Measurements from ENCODE around the gene ZNF462. TPM values are rescaled to one million over a fixed set of nuclear protein-coding genes. Genes with fewer than 3 reads are reported as not detected.

Gene ZNF462
- total and polyA plus RNA-seq, 4 donors: 0.35 to 2.1 (median 1.4) TPM

DNA sequence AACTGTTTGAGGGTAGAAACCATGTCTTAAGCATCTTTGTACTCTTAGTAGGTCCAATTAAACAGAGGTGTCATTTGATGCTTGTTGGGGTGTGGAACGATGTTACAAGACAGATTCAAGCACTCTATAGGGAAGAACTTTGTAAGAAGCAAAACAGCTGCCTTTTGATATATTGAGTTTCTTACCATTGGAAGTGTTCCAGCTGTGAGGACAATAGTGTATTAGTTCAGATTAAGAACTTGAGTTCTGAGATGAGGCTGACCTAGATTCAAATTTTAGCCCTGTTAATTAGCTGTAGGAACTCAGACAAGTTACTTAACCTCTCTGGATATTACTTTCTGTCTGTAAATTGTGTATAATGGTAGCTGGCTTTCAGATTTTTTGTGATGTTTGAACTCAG, 19.6 kb upstream of the ZNF462 start:
- H3K27me3 ChIP-seq (ENCODE audit: control insufficient read depth in 4 of 4, insufficient read depth in 4 of 4, low read length in 3 of 4): no peaks in the 10 kb centered on the region
- no peak for DNase-seq (ENCODE audit: low spot score)

DNA sequence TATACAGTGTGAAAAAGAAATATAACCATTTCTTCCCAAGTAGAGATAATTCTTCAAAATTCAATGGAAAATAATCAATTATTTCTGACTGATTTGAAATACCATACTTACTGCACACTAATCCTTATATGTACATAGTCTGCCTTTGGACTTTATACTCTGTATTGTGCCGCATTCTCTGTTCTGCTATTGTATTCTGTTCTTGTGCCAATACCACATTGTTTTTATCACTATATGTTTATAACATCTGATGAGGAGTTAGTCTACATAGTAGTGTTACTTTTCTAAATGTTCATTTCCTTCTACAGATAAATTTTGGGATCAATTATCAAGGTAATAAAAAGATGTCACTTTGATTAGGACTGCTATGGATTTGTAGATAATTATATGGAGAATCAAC, 16.7 kb upstream of the ZNF462 start:
- peaks cover 0 to 2% (median 0%) of the 10 kb centered on the region in 4 donors for H3K27me3 ChIP-seq (ENCODE audit: control insufficient read depth in 4 of 4, insufficient read depth in 4 of 4, low read length in 3 of 4)
- DNase-seq (ENCODE audit: low spot score): no peak
- H3K9ac ChIP-seq (ENCODE audit: low read depth in 1 of 2, low read length in 2 of 2): no peak overlapping the region
- TF ChIP-seq SP1 (IDR thresholded peaks at IDR 0.05) (no peak), EGR1 (IDR thresholded peaks at IDR 0.05; ENCODE audit: low read depth in 2 of 2) (no peak), FOXA2 (IDR thresholded peaks at IDR 0.05) (no peak), RAD21 (IDR thresholded peaks at IDR 0.05) (no peak), NR2F2 (IDR thresholded peaks at IDR 0.05) (no peak), YY1 (IDR thresholded peaks at IDR 0.05) (no peak)
- TF ChIP-seq, protein P1, sequence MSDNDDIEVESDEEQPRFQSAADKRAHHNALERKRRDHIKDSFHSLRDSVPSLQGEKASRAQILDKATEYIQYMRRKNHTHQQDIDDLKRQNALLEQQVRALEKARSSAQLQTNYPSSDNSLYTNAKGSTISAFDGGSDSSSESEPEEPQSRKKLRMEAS (IDR thresholded peaks at IDR 0.05): no peak
- TF ChIP-seq, protein P2, sequence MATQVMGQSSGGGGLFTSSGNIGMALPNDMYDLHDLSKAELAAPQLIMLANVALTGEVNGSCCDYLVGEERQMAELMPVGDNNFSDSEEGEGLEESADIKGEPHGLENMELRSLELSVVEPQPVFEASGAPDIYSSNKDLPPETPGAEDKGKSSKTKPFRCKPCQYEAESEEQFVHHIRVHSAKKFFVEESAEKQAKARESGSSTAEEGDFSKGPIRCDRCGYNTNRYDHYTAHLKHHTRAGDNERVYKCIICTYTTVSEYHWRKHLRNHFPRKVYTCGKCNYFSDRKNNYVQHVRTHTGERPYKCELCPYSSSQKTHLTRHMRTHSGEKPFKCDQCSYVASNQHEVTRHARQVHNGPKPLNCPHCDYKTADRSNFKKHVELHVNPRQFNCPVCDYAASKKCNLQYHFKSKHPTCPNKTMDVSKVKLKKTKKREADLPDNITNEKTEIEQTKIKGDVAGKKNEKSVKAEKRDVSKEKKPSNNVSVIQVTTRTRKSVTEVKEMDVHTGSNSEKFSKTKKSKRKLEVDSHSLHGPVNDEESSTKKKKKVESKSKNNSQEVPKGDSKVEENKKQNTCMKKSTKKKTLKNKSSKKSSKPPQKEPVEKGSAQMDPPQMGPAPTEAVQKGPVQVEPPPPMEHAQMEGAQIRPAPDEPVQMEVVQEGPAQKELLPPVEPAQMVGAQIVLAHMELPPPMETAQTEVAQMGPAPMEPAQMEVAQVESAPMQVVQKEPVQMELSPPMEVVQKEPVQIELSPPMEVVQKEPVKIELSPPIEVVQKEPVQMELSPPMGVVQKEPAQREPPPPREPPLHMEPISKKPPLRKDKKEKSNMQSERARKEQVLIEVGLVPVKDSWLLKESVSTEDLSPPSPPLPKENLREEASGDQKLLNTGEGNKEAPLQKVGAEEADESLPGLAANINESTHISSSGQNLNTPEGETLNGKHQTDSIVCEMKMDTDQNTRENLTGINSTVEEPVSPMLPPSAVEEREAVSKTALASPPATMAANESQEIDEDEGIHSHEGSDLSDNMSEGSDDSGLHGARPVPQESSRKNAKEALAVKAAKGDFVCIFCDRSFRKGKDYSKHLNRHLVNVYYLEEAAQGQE (IDR thresholded peaks at IDR 0.05): no peak
- TF ChIP-seq, protein P3, sequence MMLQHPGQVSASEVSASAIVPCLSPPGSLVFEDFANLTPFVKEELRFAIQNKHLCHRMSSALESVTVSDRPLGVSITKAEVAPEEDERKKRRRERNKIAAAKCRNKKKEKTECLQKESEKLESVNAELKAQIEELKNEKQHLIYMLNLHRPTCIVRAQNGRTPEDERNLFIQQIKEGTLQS (IDR thresholded peaks at IDR 0.05): no peak
- no peak overlapping the region for H3K27ac ChIP-seq (ENCODE audit: low read depth in 1 of 2, low read length in 2 of 2)
- WGBS: 79% methylated on average over 1 of the region's 1 CpG
- no peak overlapping the region for H3K4me3 ChIP-seq (ENCODE audit: low read depth in 1 of 3, low read length in 3 of 3)
- no peaks in the 10 kb centered on the region for H3K36me3 ChIP-seq (ENCODE audit: control insufficient read depth in 4 of 4, insufficient read depth in 3 of 4, low read depth in 1 of 4, low read length in 3 of 4)
- H3K4me1 ChIP-seq (ENCODE audit: control insufficient read depth in 4 of 4, insufficient read depth in 4 of 4, low read length in 3 of 4): no peaks in the 10 kb centered on the region
- H3K9me3 ChIP-seq (ENCODE audit: control insufficient read depth in 4 of 4, low read length in 3 of 4): no peaks in the 10 kb centered on the region

More for the DNA sequence above, 19.6 kb upstream of the ZNF462 start:
- Histone ChIP-seq H3K4me3 (ENCODE audit: low read depth in 1 of 3, low read length in 3 of 3) (no peak overlapping the region), H3K4me1 (ENCODE audit: control insufficient read depth in 4 of 4, insufficient read depth in 4 of 4, low read length in 3 of 4) (no peaks in the 10 kb centered on the region), H3K9me3 (ENCODE audit: control insufficient read depth in 4 of 4, low read length in 3 of 4) (no peaks in the 10 kb centered on the region), H3K36me3 (ENCODE audit: control insufficient read depth in 4 of 4, insufficient read depth in 3 of 4, low read depth in 1 of 4, low read length in 3 of 4) (no peaks in the 10 kb centered on the region), H3K27ac (ENCODE audit: low read depth in 1 of 2, low read length in 2 of 2) (no peak overlapping the region), H3K9ac (ENCODE audit: low read depth in 1 of 2, low read length in 2 of 2) (no peak overlapping the region)
- whole genome bisulfite sequencing: 74% methylated on average over 1 of the region's 1 CpG
- no peak for TF ChIP-seq TAF1 (conservative IDR thresholded peaks at IDR 0.05)
- no peak for TF ChIP-seq FOXA2 (IDR thresholded peaks at IDR 0.05)
- no peak for TF ChIP-seq NR2F2 (IDR thresholded peaks at IDR 0.05)
- TF ChIP-seq, protein P4, sequence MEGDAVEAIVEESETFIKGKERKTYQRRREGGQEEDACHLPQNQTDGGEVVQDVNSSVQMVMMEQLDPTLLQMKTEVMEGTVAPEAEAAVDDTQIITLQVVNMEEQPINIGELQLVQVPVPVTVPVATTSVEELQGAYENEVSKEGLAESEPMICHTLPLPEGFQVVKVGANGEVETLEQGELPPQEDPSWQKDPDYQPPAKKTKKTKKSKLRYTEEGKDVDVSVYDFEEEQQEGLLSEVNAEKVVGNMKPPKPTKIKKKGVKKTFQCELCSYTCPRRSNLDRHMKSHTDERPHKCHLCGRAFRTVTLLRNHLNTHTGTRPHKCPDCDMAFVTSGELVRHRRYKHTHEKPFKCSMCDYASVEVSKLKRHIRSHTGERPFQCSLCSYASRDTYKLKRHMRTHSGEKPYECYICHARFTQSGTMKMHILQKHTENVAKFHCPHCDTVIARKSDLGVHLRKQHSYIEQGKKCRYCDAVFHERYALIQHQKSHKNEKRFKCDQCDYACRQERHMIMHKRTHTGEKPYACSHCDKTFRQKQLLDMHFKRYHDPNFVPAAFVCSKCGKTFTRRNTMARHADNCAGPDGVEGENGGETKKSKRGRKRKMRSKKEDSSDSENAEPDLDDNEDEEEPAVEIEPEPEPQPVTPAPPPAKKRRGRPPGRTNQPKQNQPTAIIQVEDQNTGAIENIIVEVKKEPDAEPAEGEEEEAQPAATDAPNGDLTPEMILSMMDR (IDR thresholded peaks at IDR 0.05; ENCODE audit: low read depth, low read length, missing input control): no peak

DNA sequence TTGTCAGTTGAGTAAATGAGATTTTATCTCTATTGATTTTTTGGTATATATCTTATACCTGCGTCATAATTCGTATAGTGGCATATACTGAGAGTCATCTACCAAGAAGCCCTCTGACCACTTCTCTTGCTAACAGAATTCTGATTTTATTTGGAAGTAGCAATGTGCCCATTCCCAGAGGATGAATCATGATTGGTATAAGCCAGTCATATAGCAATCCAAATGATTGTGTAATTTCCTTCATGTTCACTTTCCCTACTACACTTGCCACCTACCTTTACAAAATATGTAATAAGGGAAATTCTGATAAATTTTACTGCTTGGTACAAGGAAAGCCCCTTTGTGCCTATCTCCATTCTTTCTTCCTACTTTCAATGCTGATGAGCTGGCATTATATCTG, 16.1 kb upstream of the ZNF462 start:
- no peak for DNase-seq (ENCODE audit: low spot score)
- Histone ChIP-seq H3K36me3 (ENCODE audit: control insufficient read depth in 4 of 4, insufficient read depth in 3 of 4, low read depth in 1 of 4, low read length in 3 of 4) (no peaks in the 10 kb centered on the region), H3K9me3 (ENCODE audit: control insufficient read depth in 4 of 4, low read length in 3 of 4) (no peaks in the 10 kb centered on the region), H3K27me3 (ENCODE audit: control insufficient read depth in 4 of 4, insufficient read depth in 4 of 4, low read length in 3 of 4) (peaks cover 0 to 2% (median 0%) of the 10 kb centered on the region in 4 donors), H3K9ac (ENCODE audit: low read depth in 1 of 2, low read length in 2 of 2) (no peak overlapping the region), H3K4me1 (ENCODE audit: control insufficient read depth in 4 of 4, insufficient read depth in 4 of 4, low read length in 3 of 4) (no peaks in the 10 kb centered on the region), H3K27ac (ENCODE audit: low read depth in 1 of 2, low read length in 2 of 2) (no peak overlapping the region), H3K4me3 (ENCODE audit: low read depth in 1 of 3, low read length in 3 of 3) (no peak overlapping the region)
- WGBS: 82% methylated on average over 2 of the region's 2 CpGs
- TF ChIP-seq RAD21 (IDR thresholded peaks at IDR 0.05) (no peak), GABPA (IDR thresholded peaks at IDR 0.05 in 1 of 2, conservative IDR thresholded peaks at IDR 0.05 in 1 of 2) (no peak), JUND (IDR thresholded peaks at IDR 0.05) (no peak), TAF1 (conservative IDR thresholded peaks at IDR 0.05) (no peak), FOXA1 (IDR thresholded peaks at IDR 0.05) (no peak), HNF4A (conservative IDR thresholded peaks at IDR 0.05) (no peak)
- TF ChIP-seq, protein P5, sequence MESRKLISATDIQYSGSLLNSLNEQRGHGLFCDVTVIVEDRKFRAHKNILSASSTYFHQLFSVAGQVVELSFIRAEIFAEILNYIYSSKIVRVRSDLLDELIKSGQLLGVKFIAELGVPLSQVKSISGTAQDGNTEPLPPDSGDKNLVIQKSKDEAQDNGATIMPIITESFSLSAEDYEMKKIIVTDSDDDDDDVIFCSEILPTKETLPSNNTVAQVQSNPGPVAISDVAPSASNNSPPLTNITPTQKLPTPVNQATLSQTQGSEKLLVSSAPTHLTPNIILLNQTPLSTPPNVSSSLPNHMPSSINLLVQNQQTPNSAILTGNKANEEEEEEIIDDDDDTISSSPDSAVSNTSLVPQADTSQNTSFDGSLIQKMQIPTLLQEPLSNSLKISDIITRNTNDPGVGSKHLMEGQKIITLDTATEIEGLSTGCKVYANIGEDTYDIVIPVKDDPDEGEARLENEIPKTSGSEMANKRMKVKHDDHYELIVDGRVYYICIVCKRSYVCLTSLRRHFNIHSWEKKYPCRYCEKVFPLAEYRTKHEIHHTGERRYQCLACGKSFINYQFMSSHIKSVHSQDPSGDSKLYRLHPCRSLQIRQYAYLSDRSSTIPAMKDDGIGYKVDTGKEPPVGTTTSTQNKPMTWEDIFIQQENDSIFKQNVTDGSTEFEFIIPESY (IDR thresholded peaks at IDR 0.05): no peak
- TF ChIP-seq, protein P4 (IDR thresholded peaks at IDR 0.05; ENCODE audit: low read depth, low read length, missing input control): no peak
- TF ChIP-seq, protein P1 (IDR thresholded peaks at IDR 0.05): no peak

Measured in liver (tissue), 9 donors.